GM18507 (cell line): ENCODE results near the gene CNKSR3.

Experiments
- DNase-seq: peaks from one replicate; pipeline ENCODE4 v3.0.0; 2011; ENCODE audit warnings: low read depth; ENCODE audit not compliant: insufficient read length; ENCODE audit errors: extremely low spot score
- FAIRE-seq: peaks from 2 replicates; lab custom pipeline; 2011; peaks lifted over from hg19 to GRCh38; lab: Jason Lieb, UNC

Gene CNKSR3

GRCh38 chr6:154367839-154368695 is 142.4 kb downstream of the CNKSR3 start:
- no peak for FAIRE-seq
- DNase-seq = no peak

DNA sequence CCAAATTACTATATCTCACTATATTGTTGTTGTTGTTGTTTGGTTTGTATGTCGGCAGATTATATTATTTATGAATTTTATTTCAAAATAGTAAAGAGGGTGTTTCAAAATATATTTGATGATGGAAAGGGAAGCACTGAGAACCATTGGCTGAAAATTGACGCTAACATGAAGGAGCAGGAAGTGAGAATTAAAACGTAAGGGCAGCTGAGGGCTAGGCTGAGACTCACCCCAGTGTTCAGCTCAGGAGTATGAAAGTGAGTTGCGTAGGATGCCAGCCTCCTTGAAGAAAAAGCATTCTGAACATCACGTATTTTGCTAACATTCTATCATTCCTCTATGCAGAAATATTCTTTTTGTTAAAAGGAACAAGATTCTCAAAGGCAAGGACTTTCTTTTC is 143.1 kb downstream of the CNKSR3 start:
- FAIRE-seq = no peak
- DNase-seq = no peak

DNA sequence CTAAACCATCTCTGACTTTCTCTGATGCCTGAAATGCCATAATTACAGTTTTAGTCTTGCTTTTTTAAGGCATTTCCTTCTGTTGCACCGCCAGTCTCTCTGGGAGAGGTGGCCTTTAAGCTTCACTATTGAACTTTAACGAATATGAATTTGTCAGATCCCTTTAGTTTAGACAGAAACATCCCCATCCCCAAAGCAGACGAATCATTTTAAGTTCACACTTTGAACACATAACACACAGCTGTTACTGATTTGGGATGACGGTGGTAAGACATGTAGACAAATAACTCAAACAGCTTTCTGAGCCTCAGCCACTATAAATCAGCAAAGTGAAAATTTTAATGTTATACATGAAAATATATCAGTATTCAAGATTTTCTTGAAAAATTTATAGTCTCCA is 146.7 kb downstream of the CNKSR3 start:
- no peak for DNase-seq
- FAIRE-seq = no peak

- no peak for DNase-seq
Observed at GRCh38 chr6:154361476-154361875, 149.0 kb downstream of the CNKSR3 start.

GRCh38 chr6:154360476-154360875 is 150.0 kb downstream of the CNKSR3 start:
- DNase-seq = no peak
- peak; percentile 67 for FAIRE-seq

More at GRCh38 chr6:154361476-154361875, 149.0 kb downstream of the CNKSR3 start:
- peak; percentile 12 for FAIRE-seq

GRCh38 chr6:154359679-154360078 is 150.8 kb downstream of the CNKSR3 start:
- FAIRE-seq (no peak), DNase-seq (no peak)

- DNase-seq (no peak), FAIRE-seq (peak; percentile 75)
Observed at GRCh38 chr6:154359161-154359574, 151.3 kb downstream of the CNKSR3 start.

- FAIRE-seq (no peak), DNase-seq (no peak)
Observed at GRCh38 chr6:154358019-154358545, 152.4 kb downstream of the CNKSR3 start.

GRCh38 chr6:154356690-154357089 is 153.8 kb downstream of the CNKSR3 start, which contains the start of gene IPCEF1:
TSS of gene IPCEF1 (minus strand) at chr6:154356803. CDS start at chr6:154265947, 90,856 bp downstream.
- DNase-seq (no peak), FAIRE-seq (peak; percentile 92)

DNA sequence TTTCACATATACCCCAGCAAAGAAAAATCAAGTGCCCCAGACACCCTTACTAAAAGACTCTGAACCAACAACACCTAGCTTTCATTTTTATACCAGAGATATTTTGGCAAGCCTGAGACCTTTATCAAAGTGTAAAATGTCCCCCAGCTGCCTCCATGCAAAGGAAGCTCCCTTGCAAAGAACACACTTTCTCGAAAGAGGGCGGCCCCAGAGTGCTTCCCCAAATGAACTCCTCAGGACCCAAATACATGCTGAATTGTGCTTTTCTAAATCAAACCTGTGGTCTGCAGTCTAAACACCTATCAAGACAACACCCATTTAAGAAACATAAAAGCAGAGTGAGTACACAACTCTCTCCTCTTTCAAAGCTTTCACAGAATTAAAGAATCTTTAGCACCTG is 154.4 kb downstream of the CNKSR3 start:
- FAIRE-seq = no peak
- DNase-seq = no peak

- DNase-seq (no peak), FAIRE-seq (no peak)
Observed at GRCh38 chr6:154354265-154354777, 156.2 kb downstream of the CNKSR3 start.

DNA sequence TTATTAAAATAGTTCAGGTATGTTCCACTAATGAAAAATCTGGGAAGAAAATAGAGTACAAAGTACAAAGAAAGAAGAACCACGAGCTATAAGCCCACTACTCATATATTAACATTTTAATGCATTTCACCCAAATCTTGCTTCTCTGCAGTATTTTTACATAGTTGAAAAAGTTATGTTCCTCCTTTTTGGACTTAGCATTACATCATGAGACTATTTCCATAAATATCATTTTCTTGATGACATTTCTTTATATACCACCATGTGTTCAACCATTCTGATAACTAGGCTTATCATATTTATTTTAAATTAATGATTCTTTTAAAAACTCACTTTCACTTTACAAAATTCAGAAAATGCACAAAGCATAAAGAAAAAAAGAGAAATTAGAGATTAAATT is 156.9 kb downstream of the CNKSR3 start:
- DNase-seq (no peak), FAIRE-seq (no peak)

- DNase-seq = peak; percentile 61
- peak; percentile 98 for FAIRE-seq
Observed at GRCh38 chr6:154352898-154353585, 157.4 kb downstream of the CNKSR3 start.

- no peak for FAIRE-seq
- no peak for DNase-seq
Observed at GRCh38 chr6:154350293-154350692, 160.2 kb downstream of the CNKSR3 start.

DNA sequence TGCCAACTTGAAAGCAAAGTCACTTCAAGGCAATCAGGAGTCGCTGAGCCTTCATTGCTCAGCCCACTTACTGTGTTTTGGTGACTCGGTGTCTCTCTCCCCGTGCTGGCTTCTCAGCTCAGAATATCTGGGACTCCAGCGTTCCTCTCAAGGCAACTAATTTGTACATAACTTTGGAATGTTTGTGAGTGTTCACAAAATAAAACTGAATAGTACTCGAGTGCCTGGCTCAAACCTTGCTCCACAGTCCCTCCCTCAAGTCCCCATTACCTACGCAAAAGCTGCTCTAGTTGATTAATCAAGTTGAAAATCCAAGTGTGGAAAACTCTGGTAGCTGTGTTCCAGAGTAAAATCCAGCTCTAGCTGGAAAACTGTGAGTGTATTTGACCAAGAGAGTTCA is 162.5 kb downstream of the CNKSR3 start:
- no peak for FAIRE-seq
- no peak for DNase-seq

- DNase-seq (no peak), FAIRE-seq (no peak)
Observed at GRCh38 chr6:154345811-154346210, 164.7 kb downstream of the CNKSR3 start.

DNA sequence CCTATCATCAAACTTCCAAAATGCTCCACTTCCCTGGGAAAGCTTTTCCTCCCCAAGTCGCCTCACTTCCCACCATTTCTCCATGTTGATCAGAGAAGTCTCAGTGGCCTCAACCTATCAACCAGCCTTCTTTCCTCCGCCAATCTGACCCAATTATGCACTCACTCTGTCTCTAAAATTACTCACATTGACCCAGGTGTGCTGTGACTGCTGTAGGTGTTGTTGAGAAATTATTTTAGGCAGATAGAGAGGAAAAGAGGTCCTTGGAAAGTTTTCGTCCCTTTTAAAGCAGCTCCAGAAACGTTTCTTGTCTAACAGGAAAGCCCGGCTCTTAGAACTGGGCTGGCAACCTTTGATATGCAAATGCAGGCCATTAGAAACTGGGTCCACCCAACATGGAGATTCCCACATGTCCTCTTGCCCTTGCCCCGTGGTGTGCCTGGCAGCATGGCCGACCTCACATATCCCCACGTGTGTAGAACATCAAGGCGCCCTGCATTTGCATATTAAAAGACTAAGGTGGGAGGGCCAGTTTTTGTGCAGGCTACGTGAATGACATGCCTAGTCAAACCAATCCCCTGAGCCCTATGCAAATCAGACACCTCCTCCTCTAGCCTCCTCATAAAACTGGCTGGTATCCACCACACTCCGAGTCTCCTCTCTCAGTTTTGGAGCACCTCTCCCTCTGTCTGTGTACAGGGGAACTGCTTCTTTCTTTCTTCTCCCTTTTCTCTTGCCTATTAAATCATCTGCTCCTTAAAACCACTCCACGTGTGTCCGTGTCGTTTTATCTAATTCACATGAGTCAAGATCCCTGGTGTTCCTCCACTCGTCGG is 166.8 kb downstream of the CNKSR3 start:
- FAIRE-seq (peak; percentile 48), DNase-seq (no peak)

GRCh38 chr6:154341871-154342270 is 168.6 kb downstream of the CNKSR3 start:
- FAIRE-seq = no peak
- DNase-seq = no peak

DNA sequence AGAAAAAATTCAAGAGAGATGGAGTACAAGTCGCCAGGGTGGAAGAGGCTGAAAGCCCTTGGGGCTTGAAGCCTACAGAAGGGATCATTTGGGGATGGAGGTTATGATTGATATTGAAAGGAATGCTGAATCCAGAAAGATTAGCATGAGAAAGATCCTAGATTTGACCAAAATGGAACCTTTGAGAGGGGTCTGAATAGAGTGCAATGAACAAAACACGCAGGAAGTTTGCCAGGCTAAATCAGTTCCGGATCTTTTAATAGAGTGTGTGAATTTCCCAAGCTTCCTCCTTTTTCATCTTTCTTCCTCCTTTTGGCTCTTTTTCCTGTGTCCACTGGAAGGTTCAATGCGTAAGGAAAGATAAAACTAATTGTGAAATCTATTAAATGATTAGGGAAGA is 169.1 kb downstream of the CNKSR3 start:
- DNase-seq (no peak), FAIRE-seq (no peak)
